OCI-LY3 (cell line): ENCODE results near the gene HINT3.

Experiments used
- H2AFZ ChIP-seq: fragments of 200-600, 300-600 bp; shearing (Covaris generic); 2 replicates; pipeline ENCODE4 v1.6.0; 2014; ENCODE audit warnings: antibody characterized with exemption, low read depth, low read length
- H3K27ac ChIP-seq: fragments of 200-600, 300-600 bp; sonication (generic); 2 replicates; pipeline ENCODE4 v1.5.1; 2014; ENCODE audit warnings: mild to moderate bottlenecking, low read length, moderate library complexity, mixed read lengths
- H3K27me3 ChIP-seq: fragments of 200-600, 300-600 bp; sonication (generic); 2 replicates; pipeline ENCODE4 v1.6.1; 2014; ENCODE audit warnings: low read depth, low read length, mixed read lengths
- H3K36me3 ChIP-seq: fragments of 200-600, 300-600 bp; sonication (generic); replicated peaks from 2 replicates; pipeline ENCODE3; 2014; ENCODE audit warnings: low read depth, low read length, mixed read lengths
- H3K4me1 ChIP-seq: fragments of 300-600, 200-600 bp; sonication (generic); 2 replicates; pipeline ENCODE4 v1.6.1; 2014; ENCODE audit warnings: low read length, mixed read lengths
- H3K4me2 ChIP-seq: fragments of 200-600, 300-600 bp; sonication (generic); 2 replicates; pipeline ENCODE4 v1.6.1; 2014; ENCODE audit warnings: low read length, mixed read lengths
- H3K4me3 ChIP-seq: fragments of 300-600, 200-600 bp; sonication (generic); 2 replicates; pipeline ENCODE4 v1.5.1; 2014; ENCODE audit warnings: antibody characterized with exemption, mild to moderate bottlenecking, low read length, moderate library complexity
- H3K79me2 ChIP-seq: fragments of 300-600, 200-600 bp; shearing (Covaris generic); 2 replicates; pipeline ENCODE4 v1.6.1; 2014; ENCODE audit warnings: mild to moderate bottlenecking, low read length, mixed read lengths
- H3K9ac ChIP-seq: fragments of 300-600, 200-600 bp; shearing (Covaris generic); 2 replicates; pipeline ENCODE4 v1.6.0; 2014; ENCODE audit warnings: mild to moderate bottlenecking, low read length, moderate library complexity
- H3K9me3 ChIP-seq: fragments of 200-600, 300-600 bp; shearing (Covaris generic); 2 replicates; pipeline ENCODE4 v1.6.1; 2014; ENCODE audit warnings: low read length, mixed read lengths; ENCODE audit not compliant: insufficient read depth
- H4K20me1 ChIP-seq: fragments of 200-600, 300-600 bp; sonication (generic); 2 replicates; pipeline ENCODE4 v1.6.1; 2016; ENCODE audit warnings: low read length, mixed read lengths; ENCODE audit not compliant: insufficient read depth
- CTCF ChIP-seq: fragments of 200-600, 300-600 bp; sonication (generic); IDR thresholded peaks from 2 replicates; pipeline ENCODE4 v1.5.1; 2014; ENCODE audit warnings: antibody characterized with exemption, low read length, low read depth
- EZH2phosphoT487 ChIP-seq: fragments of 200-600 bp; shearing (Covaris generic); IDR thresholded peaks from 2 replicates; pipeline ENCODE4 v1.6.1; 2018; ENCODE audit warnings: antibody characterized with exemption, mixed run types, low read depth

The HINT3 gene

DNA sequence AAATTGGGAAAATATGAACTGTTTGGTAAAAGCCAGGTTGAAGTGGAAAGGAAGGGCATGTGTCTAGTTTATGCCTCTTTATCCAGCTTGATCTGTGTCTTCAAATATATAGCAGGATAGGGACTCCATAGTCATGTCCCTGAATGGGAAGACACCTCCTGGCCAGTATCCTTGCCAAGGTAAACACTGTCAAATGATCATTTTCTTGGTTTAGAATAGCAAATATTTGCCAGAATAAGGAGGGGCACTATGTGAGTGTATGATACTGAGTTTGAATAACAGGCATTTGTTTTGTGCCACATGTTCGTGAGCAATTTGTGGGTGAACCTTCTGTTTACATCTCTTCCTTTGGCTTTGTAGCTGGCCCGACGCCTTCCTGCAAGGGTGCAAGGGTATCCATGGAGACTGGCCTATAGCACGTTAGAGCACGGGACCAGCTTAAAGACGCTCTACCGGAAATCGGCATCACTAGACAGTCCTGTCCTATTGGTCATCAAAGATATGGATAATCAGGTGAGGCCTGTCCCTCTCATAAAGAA, 34.2 kb upstream of the HINT3 start:
- TF ChIP-seq CTCF (no peak), EZH2phosphoT487 (no peak)
- no peak overlapping the region for H3K4me3 ChIP-seq

DNA sequence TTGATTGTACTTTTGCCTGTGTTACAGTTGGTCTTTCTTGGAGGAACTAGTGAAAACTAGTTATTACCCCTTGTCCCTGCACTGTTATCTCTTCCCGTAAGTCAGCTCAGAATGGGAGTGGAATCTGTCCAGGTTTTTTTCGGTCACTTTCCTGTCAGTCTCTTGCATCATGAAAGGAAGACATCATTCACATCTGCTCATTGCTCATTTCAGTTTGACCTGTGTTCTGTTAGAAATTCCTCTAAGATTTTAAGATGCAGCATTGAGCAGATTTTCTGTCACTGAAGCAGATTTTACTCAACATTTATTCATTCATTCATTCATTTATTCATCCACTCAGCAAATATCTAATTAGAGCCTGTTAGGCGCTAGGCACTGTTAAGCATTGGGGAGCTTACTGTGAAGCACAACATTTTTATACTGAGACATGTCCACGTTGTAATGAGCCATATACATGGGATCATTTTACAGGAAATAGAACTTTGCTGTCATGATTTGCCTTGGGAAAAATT, 33.1 kb upstream of the HINT3 start:
- no peaks in the 10 kb centered on the region for H3K9me3 ChIP-seq
- H3K27ac ChIP-seq = no peak overlapping the region
- H3K9ac ChIP-seq = no peak overlapping the region
- H3K4me3 ChIP-seq = no peak overlapping the region
- peaks cover 18% of the 10 kb centered on the region for H3K36me3 ChIP-seq
- H4K20me1 ChIP-seq = no peaks in the 10 kb centered on the region
- peaks cover 21% of the 10 kb centered on the region for H3K4me1 ChIP-seq
- H2AFZ ChIP-seq = no peak overlapping the region
- no peak for TF ChIP-seq EZH2phosphoT487
- TF ChIP-seq CTCF = no peak
- peaks cover 7% of the 10 kb centered on the region; the same call in 1 of the 2 replicates for H3K79me2 ChIP-seq
- no peaks in the 10 kb centered on the region for H3K27me3 ChIP-seq
- no peak overlapping the region for H3K4me2 ChIP-seq

More for the DNA sequence above, 34.2 kb upstream of the HINT3 start:
- no peak overlapping the region for H3K27ac ChIP-seq
- peaks cover 7% of the 10 kb centered on the region; the same call in 1 of the 2 replicates for H3K79me2 ChIP-seq
- H3K4me1 ChIP-seq = peaks cover 24% of the 10 kb centered on the region
- no peak overlapping the region for H3K4me2 ChIP-seq
- H2AFZ ChIP-seq = no peak overlapping the region
- H3K27me3 ChIP-seq = no peaks in the 10 kb centered on the region
- no peaks in the 10 kb centered on the region for H3K9me3 ChIP-seq
- H4K20me1 ChIP-seq = no peaks in the 10 kb centered on the region
- H3K36me3 ChIP-seq = peaks cover 18% of the 10 kb centered on the region
- no peak overlapping the region for H3K9ac ChIP-seq

DNA sequence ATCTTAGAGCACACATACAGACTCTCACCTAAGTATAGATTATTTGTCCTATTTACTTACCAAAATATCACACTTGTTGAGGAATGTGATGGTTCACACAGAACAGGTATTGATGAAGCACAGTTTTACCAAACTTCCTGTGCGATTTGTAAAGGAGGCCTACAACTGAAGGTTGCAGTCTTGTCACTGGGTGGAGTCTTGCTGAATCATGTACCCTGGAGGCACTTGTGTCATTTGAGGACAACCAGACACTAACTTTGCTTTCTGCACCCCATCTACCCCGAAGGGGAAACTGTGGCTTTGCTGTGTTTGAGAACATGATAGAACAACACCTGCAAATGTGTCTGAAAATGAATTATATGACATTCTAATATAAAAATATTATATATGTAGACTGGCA, 32.4 kb upstream of the HINT3 start:
- H3K4me3 ChIP-seq = no peak overlapping the region
- H3K27me3 ChIP-seq = no peaks in the 10 kb centered on the region
- H3K79me2 ChIP-seq = peaks cover 7% of the 10 kb centered on the region; the same call in 1 of the 2 replicates
- no peak overlapping the region for H3K9ac ChIP-seq
- H3K36me3 ChIP-seq = peaks cover 18% of the 10 kb centered on the region
- no peak for TF ChIP-seq EZH2phosphoT487
- TF ChIP-seq CTCF = no peak
- H3K27ac ChIP-seq = no peak overlapping the region
- H2AFZ ChIP-seq = no peak overlapping the region
- no peaks in the 10 kb centered on the region for H4K20me1 ChIP-seq
- no peak overlapping the region for H3K4me2 ChIP-seq
- no peaks in the 10 kb centered on the region for H3K9me3 ChIP-seq
- peaks cover 14% of the 10 kb centered on the region for H3K4me1 ChIP-seq

DNA sequence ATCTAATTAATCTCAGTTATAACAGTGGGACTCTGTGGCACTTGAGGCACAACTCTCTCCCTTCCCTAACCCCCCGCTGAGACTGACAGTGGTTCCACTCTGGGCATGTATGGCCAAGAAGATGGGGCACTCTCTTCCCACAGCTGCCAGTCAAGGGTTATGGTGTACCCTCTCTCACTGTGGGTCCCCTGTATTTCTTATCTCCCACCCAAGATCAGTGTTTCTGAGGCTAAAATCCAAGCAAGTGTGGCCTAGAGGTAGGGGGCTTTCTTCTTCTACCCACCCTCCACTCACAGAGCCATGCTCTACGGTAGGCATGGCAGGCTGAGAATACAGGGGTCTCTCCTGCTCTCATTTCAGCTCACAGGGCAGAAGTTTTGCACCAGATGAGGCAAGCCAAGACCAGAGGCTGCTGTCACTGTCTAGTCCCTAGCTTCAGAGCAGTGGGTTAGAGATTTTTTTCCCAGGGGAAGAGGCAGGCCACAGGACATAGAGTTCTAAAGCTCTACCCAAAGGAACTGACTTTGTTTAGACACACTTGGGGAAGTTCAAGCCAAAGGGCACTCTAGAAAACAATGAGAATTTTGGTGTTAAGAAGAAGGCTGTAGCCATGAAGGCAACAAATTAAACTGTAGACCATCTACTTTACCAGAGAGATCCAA, 31.7 kb upstream of the HINT3 start:
- Histone ChIP-seq H3K27me3 (no peaks in the 10 kb centered on the region), H3K79me2 (peaks cover 7% of the 10 kb centered on the region; the same call in 1 of the 2 replicates), H3K9me3 (no peaks in the 10 kb centered on the region), H3K4me1 (peaks cover 9% of the 10 kb centered on the region), H3K9ac (no peak overlapping the region), H3K4me3 (no peak overlapping the region), H3K27ac (no peak overlapping the region), H3K4me2 (no peak overlapping the region), H2AFZ (no peak overlapping the region), H4K20me1 (no peaks in the 10 kb centered on the region), H3K36me3 (peaks cover 18% of the 10 kb centered on the region)
- TF ChIP-seq CTCF (no peak), EZH2phosphoT487 (no peak)
